Left lung (tissue), 10 donors: ENCODE data around the gene RBBP8NL. TPM values are rescaled to one million over a fixed set of nuclear protein-coding genes. Genes with fewer than 3 reads are reported as not detected.
"Not testable (repeated sequence)": the region's sequence is repeated elsewhere in the genome, so short reads cannot be mapped to it uniquely, and the experiment has no call there.

ENCODE experiments used
- ATAC-seq: fragments of 200-7000 bp; cut with Tn5 transposase; one replicate; pipeline ENCODE4 v1.9.1; 2020; ENCODE audit warnings: moderate library complexity
- DNase-seq, 4 donors: peaks; one replicate each; pipeline ENCODE4 v3.0.0-alpha.2; 2013 to 2020
- H3K27ac ChIP-seq, 2 donors: fragments of 200-600 bp; sonication (generic) in 1 of 2; one replicate each; pipeline versions ENCODE4 v1.5.0 to v1.8.0; 2020 to 2021
- H3K27me3 ChIP-seq, 2 donors: fragments of 200-600 bp; sonication (generic) in 1 of 2; one replicate each; pipeline versions ENCODE4 v1.5.0 to v1.8.0; 2020 to 2021
- H3K36me3 ChIP-seq, 2 donors: fragments of 200-600 bp; sonication (generic) in 1 of 2; one replicate each; pipeline versions ENCODE4 v1.5.0 to v1.8.0; 2020 to 2021
- H3K4me1 ChIP-seq, 2 donors: fragments of 200-600 bp; one replicate each; pipeline ENCODE4 v1.8.0; 2021
- H3K4me3 ChIP-seq, 2 donors: fragments of 200-600 bp; sonication (generic) in 1 of 2; one replicate each; pipeline versions ENCODE4 v1.5.0 to v1.8.0; 2020 to 2021; ENCODE audit warnings: mild to moderate bottlenecking in 1 of 2
- H3K9me3 ChIP-seq, 2 donors: fragments of 200-600 bp; sonication (generic) in 1 of 2; one replicate each; pipeline versions ENCODE4 v1.5.0 to v1.8.0; 2020 to 2021
- intact Hi-C, 2 donors: fragments of 100-400 bp; cut with DNase I; formaldehyde crosslinking; loops; one replicate each; pipeline versions ENCODE4 v1.11.2 to v1.14.2; 2022
- polyA plus RNA-seq, 6 donors: library from polyadenylated mRNA; unstranded; fragments of 120-200 nt; gene quantifications; one replicate each; pipeline ENCODE4 v1.2.1, GENCODE V29; 2013; ENCODE audit not compliant: insufficient read length in 6 of 6
- total RNA-seq, 2 donors: library from RNA; stranded (reverse); fragmentation: NEBNext Ultra II Directional; extraction: Animal tissue kit (Norgen Biotek cat#: 25700); gene quantifications; one replicate each; pipeline ENCODE4 v1.2.1, GENCODE V29; 2021
- TF ChIP-seq, protein P1 (sequence below), 2 donors: fragments of 200-600 bp; sonication (generic) in 1 of 2; IDR thresholded peaks; one replicate each; pipeline versions ENCODE4 v1.5.0 to v1.8.0; 2021; ENCODE audit warnings: antibody characterized with exemption in 2 of 2
- donor health status: DM: no; HTN: yes; CAD: no.
- donor health status: DM: no; HTN: no; CAD: no.

The RBBP8NL gene
- total and polyA plus RNA-seq, 8 donors: 0.97 to 4.2 (median 3.4) TPM

DNA sequence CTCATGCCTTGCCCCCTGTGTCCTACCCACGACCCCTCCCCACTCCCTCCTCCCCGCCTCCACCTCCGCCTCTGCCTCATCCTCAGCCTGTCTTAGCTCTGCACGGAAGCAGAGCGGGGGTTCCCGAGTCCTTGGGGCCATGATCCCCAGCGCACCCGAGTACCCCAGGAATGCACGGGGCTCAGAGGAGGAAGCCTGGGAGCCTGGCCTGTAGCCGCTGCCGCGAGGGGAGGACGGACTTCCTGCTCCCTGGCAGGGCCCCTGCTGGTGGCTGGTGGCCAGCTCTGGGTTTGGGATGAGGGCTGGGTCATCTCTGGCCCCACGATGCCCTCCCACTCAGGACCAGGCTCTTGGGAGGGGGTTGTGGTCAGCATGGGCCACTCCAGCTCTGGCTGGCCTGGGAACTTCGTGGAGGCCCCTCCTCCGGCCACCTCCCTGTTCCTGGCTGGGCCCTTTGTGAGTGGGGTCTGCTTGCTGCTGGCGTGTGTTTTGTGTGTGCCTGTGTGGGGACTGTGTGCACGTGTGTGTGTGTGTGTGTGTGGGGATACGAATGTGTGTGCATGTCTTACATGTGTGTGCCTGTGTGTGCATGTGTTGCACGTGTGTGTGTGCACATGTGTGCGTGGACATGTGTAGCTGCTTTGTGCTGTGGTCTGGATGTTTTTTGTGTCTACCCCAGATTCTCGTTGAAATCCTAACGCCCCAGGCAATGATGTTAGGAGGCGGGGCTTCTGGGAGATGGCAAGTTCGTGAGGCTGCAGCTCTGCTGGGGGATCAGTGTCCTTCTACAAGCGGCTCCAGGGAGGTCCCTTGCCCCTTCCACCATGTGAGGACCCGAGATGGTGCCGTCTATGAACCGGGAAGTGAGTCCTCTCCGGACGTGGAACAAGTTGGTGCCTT is 1.3 kb upstream of the RBBP8NL start:
- TF ChIP-seq, protein P1, sequence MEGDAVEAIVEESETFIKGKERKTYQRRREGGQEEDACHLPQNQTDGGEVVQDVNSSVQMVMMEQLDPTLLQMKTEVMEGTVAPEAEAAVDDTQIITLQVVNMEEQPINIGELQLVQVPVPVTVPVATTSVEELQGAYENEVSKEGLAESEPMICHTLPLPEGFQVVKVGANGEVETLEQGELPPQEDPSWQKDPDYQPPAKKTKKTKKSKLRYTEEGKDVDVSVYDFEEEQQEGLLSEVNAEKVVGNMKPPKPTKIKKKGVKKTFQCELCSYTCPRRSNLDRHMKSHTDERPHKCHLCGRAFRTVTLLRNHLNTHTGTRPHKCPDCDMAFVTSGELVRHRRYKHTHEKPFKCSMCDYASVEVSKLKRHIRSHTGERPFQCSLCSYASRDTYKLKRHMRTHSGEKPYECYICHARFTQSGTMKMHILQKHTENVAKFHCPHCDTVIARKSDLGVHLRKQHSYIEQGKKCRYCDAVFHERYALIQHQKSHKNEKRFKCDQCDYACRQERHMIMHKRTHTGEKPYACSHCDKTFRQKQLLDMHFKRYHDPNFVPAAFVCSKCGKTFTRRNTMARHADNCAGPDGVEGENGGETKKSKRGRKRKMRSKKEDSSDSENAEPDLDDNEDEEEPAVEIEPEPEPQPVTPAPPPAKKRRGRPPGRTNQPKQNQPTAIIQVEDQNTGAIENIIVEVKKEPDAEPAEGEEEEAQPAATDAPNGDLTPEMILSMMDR (IDR thresholded peaks at IDR 0.05): no peak
- intact Hi-C loops: no loop called here
- ATAC-seq: no peak
- Histone ChIP-seq H3K4me1 (peaks cover 6 to 8% of the 10 kb centered on the region in 2 donors), H3K4me3 (no peak overlapping the region), H3K9me3 (no peaks in the 10 kb centered on the region), H3K36me3 (no peaks in the 10 kb centered on the region), H3K27ac (no peak overlapping the region), H3K27me3 (peaks cover 0 to 49% of the 10 kb centered on the region in 2 donors)
- no peak for DNase-seq

DNA sequence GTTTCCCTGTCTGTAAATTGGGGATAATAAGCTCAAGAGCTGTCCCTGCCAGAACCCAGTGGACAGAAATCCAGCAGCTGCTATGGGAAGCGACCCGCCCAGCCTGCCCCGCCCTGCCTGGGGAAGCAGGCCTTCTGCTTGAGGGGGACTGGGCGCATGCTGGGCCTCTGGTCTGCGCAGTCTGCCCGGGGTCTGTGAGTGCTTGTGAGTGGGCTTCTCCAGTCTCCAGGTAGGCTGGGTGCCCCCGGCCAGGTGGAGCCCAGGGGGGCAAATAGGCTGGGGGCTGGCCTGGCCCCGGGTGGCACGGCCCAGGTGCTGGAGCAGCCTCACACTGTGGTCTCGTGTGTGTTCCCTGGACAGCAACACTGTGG is 648 bp upstream of the RBBP8NL start:
- no peak for DNase-seq
- TF ChIP-seq, protein P1 (IDR thresholded peaks at IDR 0.05): no peak
- peak; percentile 14 for ATAC-seq
- H3K36me3 ChIP-seq: no peaks in the 10 kb centered on the region
- peaks cover 6 to 8% of the 10 kb centered on the region in 2 donors for H3K4me1 ChIP-seq
- H3K27me3 ChIP-seq: peaks cover 0 to 50% of the 10 kb centered on the region in 2 donors
- H3K9me3 ChIP-seq: no peaks in the 10 kb centered on the region
- intact Hi-C loops: no loop called here
- H3K27ac ChIP-seq: peak overlapping the region; percentile 13 to 26
- no peak overlapping the region for H3K4me3 ChIP-seq

DNA sequence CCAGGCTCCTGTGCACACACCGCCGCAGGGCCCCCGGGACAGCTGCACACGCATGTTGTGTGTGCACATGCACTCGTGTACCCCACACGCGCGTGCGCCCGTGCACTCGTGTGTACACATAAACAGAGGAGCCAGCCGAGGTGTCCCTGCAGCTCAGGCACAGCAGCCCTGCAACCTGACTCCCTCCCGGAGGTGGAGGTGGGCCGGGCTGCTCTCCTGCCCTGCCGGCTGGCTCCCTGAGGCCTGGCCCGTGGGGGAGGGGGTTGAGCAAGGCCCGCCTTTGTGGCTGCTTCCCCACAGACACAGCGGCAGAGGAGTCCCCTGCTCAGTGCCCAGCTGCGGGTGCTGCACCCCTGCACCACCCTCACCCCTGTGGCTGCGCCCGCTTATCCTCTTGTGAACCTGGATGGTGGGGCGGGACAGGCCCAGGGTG is 624 bp downstream of the RBBP8NL start:
- Histone ChIP-seq H3K9me3 (no peaks in the 10 kb centered on the region), H3K27ac (no peak overlapping the region), H3K27me3 (peaks cover 0 to 51% of the 10 kb centered on the region in 2 donors), H3K36me3 (no peaks in the 10 kb centered on the region), H3K4me1 (peaks cover 6 to 8% of the 10 kb centered on the region in 2 donors), H3K4me3 (peak overlapping the region in 1 of 2 donors; percentile 6)
- TF ChIP-seq, protein P1 (IDR thresholded peaks at IDR 0.05): no peak
- intact Hi-C loops: no loop called here
- ATAC-seq: peak; percentile 60
- DNase-seq: peak in 1 of 4 donors; percentile 43

DNA sequence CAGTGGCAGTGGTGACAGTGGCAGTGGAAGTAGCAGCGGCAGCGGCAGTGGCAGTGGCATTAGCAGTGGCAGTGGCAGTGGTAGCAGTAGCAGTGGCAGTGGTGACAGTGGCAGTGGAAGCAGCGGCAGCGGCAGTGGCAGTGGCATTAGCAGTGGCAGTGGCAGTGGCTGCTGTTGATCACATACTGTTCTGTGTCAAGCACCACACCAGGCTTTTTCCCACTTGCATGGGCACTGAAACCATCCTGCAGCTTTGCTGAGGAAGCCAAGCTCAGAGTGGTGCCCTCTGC is 1.3 kb downstream of the RBBP8NL start:
- H3K4me3 ChIP-seq, H3K4me1 ChIP-seq, intact Hi-C loops, H3K36me3 ChIP-seq, ATAC-seq, H3K9me3 ChIP-seq, H3K27ac ChIP-seq, DNase-seq: not testable (repeated sequence)
- peaks cover 0 to 49% of the 10 kb centered on the region in 2 donors for H3K27me3 ChIP-seq

DNA sequence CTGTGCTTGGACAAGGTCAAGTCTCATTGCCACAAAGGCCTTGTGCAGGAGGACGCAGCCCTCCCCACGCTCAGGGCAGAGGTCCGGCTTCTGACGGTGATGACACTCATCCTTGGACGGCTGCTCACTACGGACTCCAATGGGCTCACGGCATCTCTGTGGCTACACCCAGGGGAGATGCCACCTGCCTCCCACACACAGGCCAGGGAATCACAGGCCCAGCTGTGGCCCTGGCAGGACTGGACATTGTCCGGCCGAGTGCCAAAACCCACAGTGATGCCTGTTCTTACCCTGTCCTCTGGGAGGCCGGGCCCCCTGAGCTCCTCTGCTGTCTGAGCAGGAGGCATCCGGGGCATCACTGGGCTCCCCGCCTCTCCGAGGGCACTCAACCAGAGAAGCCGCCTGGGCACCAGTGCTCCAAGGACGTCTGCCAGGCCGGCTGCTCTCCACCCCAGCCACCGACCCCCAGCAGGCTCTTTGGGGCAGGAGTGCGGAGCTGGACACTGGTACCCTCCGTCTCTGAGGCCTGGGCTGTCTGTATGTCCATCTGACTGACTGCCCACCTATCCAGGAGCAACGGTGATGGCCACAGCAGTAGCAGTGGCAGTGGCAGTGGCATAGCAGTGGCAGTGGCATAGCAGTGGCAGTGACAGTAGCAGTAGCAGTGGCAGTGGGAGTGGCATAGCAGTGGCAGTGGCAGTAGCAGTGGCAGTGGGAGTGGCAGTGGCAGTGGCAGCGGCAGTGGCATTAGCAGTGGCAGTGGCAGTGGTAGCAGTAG is 1.9 kb downstream of the RBBP8NL start:
- Histone ChIP-seq H3K27ac (no peak overlapping the region), H3K4me3 (no peak overlapping the region), H3K27me3 (peaks cover 0 to 49% of the 10 kb centered on the region in 2 donors), H3K9me3 (no peaks in the 10 kb centered on the region), H3K36me3 (no peaks in the 10 kb centered on the region), H3K4me1 (peaks cover 6 to 8% of the 10 kb centered on the region in 2 donors)
- intact Hi-C loops: no loop called here
- ATAC-seq (no peak), DNase-seq (no peak)
- TF ChIP-seq, protein P1 (IDR thresholded peaks at IDR 0.05): no peak
